PC-3 (cell line): ENCODE measurements around the gene C6orf89.

Experiments
- CTCF ChIP-seq: fragments of 300-600 bp; sonication (generic); conservative IDR thresholded peaks from 2 replicates; pipeline ENCODE4 v1.5.1; 2017; ENCODE audit warnings: antibody characterized with exemption, low read depth, mild to moderate bottlenecking, low read length
- EZH2phosphoT487 ChIP-seq: fragments of 300-600 bp; sonication (generic); IDR thresholded peaks from 2 replicates; pipeline ENCODE4 v1.6.1; 2018; ENCODE audit warnings: mild to moderate bottlenecking, antibody characterized with exemption, low read length, borderline replicate concordance

GRCh38 chr6:36936824-36937223 is 51.1 kb downstream of the C6orf89 start:
- TF ChIP-seq CTCF (no peak), EZH2phosphoT487 (no peak)
